NCI-H1694 treated with DMSO at 0.1 percent for 48 hours (cell line): ENCODE results near the gene LAMC1.
"Not testable (repeated sequence)": the region's sequence is repeated elsewhere in the genome, so short reads cannot be mapped to it uniquely, and the experiment has no call there.

Experiments
- DNase-seq: peaks from one replicate; lab custom pipeline; 2025; lab: John Stamatoyannopoulos, UW

Gene LAMC1

GRCh38 chr1:183043872-183044854 is 20.9 kb downstream of the LAMC1 start:
- DNase-seq = no peak

DNA sequence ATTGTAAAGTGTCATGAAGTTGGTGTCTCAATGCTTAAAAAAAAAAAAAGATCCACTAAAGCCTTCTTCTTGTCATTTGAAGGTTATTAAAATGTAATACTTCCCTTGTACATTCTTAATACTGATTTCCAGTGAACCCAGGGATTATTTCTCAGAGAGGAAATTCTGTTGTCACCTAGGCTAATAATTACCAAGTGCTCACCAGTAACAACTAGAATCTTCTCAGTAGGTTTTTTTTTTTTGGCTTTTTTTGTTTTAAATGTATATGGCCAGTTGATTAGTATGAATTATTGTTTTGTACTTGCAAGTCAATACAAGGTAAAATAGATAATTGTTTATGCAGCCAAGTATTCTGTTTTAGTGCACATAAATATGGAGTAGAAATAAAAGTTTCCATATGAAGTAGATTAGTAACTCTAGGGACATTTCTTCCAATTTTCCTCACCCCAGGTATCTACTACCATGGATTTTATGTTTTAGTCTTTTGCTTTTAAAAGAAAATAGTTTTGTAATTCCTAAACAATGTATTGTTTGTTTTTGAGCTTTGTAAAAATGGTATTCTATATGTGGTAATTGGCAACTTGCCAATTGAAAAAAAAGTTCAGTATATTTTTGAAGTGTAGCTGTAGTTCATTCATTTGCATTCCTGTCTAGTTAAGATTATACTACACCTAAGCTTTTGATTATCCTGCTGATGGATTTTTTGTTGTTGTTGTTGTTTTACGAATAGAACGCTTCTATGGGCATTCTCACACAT is 21.9 kb downstream of the LAMC1 start:
- no peak for DNase-seq

- DNase-seq = no peak
These were observed 25.2 kb downstream of the LAMC1 start for GRCh38 chr1:183048087-183049085.

DNA sequence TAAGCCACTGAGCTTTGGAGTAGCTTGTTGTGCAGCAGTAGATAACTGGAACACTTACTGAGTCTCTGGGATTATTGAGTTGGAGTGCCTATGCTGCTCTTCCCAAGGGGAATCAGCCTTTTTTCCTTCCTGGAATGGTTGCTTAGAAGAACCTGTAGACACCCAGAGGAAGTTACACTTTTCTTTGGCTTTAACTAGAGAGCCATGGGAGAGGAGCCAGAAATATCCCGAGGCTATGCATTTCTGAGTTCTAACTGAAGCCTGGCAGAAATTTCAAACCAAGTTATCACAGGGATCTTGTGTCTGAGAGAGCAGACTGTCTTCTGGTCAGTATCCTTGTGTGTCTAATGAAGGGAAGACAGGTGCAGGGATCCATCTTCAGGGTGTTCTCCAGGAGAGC is 28.3 kb downstream of the LAMC1 start:
- DNase-seq = no peak

DNA sequence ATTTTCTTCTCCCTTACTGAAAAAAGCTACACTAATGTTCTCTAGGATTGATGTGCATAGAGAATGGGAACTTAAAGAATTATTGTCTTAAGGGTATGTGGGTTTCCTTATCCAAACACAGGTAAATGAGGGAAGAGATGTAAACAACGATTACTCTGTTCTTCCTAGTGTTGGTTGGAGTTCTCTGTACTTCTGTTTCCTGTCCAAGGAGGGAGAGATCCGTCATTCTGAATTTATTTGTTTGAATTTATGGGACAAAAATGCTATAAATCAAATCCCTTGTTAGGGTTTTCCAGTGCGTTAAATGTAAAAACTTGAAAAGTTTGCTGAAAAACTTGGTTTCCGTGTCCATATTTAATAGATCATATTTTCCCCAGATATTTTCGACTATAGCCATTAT is 29.6 kb downstream of the LAMC1 start:
- no peak for DNase-seq

DNA sequence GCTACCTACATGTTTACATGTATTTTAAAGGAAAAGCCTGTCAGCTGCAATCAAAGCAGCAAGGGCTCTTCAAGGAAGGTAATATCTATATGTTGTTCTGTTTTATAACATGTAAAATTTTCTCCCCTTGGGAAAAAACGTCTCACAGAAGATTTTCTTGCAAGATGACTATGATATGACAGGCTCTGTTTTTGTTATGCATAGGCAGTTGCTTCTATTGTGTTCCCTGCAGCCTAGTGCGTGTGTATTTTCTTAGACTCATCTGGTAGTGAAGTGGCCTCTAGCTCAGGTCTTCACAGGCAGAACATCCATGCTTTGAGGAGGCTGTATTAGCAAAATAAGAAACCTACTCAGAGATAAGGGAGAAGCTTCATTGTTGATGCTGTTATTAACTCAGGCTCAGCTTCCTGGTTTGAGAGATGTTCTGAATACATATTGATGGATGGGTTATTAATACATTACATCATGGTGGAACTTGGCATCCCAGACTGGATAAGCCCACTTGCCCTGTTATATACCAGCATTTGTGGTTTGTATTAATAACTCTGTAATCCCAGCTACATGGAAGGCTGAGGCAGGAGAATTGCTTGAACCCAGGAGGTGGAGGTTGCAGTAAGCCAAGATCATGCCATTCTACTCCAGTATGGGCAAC is 35.8 kb downstream of the LAMC1 start:
- DNase-seq = no peak

GRCh38 chr1:183061194-183061593 is 38.0 kb downstream of the LAMC1 start:
- DNase-seq = no peak

GRCh38 chr1:183063349-183063748 is 40.1 kb downstream of the LAMC1 start:
- no peak for DNase-seq

GRCh38 chr1:183065168-183065706 is 42.0 kb downstream of the LAMC1 start:
- no peak for DNase-seq

- not testable (repeated sequence) for DNase-seq
These were observed 43.2 kb downstream of the LAMC1 start for GRCh38 chr1:183066432-183066831.

DNA sequence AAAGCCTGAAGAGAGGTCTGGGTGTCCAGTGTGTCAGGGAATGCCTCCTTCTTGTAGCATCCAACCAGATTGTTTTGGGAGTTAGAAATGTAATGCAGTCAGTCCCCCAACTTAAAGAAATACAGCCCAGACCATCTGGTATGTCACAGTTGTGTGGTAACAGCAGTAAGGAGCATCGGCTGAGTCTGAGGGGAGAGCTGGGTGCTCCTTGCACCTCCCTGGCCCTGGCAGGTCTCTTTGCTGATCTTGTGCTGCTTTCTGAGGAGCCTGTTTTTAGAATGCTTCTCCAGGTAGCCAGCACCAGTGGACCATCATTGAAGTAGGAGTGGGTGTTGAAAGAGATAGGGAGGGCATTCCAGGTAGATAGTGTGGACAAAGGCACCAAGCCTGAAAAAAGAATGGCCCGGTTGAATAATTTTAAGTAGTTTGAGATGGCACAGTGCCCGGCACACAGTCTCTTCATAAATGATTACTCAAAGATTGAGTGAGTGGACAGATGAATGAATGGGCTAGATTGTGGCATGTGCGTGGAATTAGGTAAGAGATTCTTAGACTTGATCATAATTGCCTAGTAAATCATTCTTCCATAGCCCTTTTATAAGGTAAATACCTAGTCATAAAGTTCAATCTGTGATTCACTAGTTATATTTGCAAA is 46.5 kb downstream of the LAMC1 start:
- DNase-seq = no peak

- DNase-seq = no peak
These were observed 47.2 kb downstream of the LAMC1 start for GRCh38 chr1:183070234-183070922.

DNA sequence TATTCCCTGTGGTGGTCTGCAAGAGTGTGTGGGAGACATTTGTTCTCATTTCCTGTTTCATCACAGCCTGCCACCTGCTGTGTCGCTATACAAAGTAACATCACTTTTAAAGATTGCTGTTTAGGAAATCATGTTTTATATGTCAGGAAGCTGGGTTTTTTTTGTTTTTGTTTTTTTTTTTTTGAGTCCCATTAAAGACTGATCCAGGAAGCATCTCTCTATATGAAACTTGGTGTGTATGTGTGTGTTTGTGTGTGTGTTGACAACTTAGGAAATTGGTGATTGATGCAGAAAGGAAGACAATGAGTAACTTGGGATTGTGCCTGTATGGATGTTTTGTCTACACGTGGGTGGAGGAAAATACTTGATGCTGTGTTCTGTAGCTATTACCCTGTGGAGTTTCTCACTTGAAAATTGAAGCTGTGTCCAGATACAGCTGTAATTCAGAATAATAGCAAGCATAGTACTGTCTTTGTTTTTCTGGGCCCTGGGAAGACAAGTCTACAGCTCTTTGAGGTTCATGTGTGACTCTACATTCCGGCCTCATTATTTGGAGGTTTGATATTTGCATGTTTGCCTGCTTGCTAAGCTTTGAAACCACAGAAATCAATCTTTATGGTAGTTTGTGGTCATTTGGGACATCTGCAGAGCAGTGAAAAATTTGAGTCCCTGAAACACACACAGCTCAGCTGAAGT is 47.9 kb downstream of the LAMC1 start:
- DNase-seq = no peak

DNA sequence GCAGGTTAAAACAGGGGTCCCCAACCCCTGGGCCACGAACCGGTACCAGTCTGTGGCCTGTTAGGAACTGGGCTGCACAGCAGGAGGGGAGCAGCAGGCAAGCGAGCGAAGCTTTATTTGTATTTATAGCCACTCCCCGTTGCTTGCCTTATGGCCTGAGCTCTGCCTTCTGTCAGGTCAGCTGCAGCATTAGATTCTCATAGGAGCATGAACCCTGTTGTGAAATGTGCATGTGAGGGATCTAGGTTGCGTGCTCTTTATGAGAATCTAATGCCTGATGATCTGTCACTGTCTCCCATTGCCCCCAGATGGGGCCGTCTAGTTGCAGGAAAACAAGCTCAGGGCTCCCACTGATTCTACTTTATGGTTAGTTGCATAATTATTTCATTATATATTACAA is 49.4 kb downstream of the LAMC1 start:
- not testable (repeated sequence) for DNase-seq

GRCh38 chr1:183073320-183073719 is 50.1 kb downstream of the LAMC1 start:
- no peak for DNase-seq

DNA sequence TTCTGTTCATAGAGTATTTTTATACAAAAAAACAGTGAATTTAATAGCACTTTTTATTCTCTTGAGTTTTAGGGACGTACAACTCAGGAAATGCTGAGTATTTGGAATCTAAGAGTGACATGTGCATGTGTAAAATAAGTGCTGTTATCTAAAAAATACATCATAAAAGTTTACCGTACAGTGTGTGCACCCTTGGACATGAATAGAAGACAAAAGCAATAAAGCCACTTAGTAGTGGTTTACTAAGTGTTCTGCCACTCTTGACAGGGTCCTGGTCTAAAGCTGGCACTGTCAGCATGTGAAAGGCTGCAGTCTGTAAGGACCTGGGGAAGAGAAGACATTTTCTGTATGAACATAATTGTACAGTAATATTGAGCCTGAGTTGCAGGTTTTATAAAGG is 51.0 kb downstream of the LAMC1 start:
- DNase-seq = no peak

- no peak for DNase-seq
These were observed 52.6 kb downstream of the LAMC1 start for GRCh38 chr1:183075861-183076260.

- DNase-seq = no peak
These were observed 53.9 kb downstream of the LAMC1 start for GRCh38 chr1:183077097-183077496.

GRCh38 chr1:183079712-183080388 is 56.6 kb downstream of the LAMC1 start:
- DNase-seq = no peak
